Activated CD4-positive, CD25-positive, alpha-beta regulatory T cell treated with anti-CD3 and anti-CD28 coated beads, Interleukin-2, amount 50 U/mL, for 24 hours (primary cell): ENCODE results near the gene XRCC3.
A peak's percentile ranks its signal among the peaks of the same experiment; 100 is the strongest.

Experiments
- ATAC-seq, 2 donors: fragments of 150-1000 bp; cut with Tn5 transposase; one replicate each; pipeline ENCODE4 v1.10.0; 2021; ENCODE audit warnings: mild to moderate bottlenecking in 1 of 2, moderate library complexity in 1 of 2

The XRCC3 gene

DNA sequence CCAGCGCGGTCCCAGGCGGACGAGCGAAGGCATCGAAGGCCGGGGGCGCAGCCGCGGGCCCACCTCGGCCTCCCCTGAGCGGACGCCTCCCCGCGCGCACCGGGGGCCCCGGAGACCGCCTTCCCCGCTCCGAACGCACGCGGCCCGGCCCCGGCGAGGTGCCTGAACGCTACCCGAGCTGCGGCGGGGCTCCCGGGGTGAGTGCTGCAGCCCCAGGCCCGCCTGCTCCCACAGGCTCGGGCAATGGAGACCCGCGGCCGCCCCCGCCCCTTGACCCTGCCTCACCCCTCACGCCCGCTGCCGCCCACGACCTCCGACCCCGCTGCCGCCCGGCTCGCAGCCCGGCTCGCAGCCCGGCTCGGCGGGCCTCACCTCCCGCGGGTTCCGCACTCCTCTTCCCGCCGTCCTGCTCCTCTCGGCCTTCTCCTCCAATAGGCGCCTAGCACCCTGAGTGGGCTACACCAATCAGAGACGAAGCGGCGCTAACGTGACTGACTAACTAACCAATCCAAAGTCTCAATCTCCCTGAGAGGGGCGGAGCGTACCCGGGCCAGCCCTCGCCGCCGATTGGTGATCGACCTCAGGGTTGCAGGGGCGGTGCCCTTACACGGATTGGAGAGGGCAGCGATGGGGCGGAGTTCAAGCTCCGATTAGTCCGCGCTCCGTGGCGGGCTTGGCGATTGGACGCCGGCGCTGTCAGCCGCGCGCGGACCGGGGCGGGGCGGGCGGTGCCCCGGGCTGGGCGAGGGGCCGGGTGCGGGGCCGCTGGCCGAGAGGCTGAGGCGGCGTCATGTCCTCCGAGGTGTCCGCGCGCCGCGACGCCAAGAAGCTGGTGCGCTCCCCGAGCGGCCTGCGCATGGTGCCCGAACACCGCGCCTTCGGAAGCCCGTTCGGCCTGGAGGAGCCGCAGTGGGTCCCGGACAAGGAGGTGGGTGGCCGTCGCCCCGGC, at the start of gene XRCC3, which contains the start of gene ZFYVE21:
TSS of gene XRCC3 (minus strand) at position 400 of the 949 bp plus-strand sequence. CDS start 4,364 bp downstream, outside the sequence.
TSS of gene ZFYVE21 (plus strand) at position 759 of the 949 bp plus-strand sequence. CDS start at position 791, 32 bp downstream.
- ATAC-seq: peak; percentile 96

DNA sequence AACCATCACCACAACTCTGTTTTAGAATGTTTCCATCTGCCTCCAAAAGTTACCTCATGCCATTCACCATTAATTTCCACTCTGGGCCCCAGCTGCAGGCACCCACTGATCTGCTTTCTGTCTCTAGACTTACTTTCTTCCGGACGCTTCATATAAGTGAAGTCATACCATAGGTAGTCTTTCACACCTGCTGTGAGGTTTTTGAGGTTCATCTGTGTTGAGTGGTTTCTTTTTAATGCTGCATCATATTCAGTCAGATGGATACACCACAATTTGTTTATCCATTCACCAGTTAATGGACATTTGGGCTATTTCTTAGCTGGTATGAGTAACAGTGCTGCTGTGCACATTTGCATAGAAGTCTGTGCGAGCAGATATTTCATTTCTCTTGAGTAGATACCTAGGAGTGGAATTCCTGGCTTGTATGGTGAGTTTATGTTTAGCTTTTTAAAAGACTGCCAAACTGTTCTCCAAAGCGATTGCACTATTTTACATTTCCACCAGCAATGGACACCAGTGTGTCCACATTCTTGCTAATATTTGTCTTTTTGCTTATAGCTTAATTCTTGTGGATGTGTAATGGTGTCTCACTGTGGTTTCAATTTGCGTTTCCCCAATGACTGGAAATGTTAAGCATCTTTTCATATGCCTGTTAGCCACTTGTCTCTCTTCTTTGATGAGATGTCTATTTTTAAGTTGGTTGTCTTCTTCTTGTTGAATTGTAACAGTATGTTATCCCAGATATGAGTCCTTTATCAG, 48.7 kb upstream of the XRCC3 start:
- peak in 1 of 2 donors; percentile 20 for ATAC-seq

DNA sequence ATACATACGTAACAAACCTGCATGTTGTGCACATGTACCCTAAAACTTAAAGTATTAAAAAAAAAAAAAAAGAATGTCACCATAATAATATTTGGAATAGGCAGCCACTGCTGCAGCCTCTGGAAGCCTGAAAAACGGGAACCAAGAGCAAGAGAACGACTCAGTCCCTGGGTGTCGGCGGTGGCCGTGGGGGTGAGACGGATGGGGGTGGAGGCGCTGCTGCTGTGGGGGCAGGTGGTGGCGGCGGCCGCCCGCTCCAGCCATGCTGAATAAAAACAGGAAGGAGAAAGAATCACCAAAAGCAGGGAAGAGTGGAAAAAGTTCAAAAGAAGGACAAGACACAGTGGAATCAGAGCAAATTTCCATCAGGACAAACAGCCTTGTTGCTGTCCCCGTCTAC, 47.3 kb upstream of the XRCC3 start:
- ATAC-seq: no peak

DNA sequence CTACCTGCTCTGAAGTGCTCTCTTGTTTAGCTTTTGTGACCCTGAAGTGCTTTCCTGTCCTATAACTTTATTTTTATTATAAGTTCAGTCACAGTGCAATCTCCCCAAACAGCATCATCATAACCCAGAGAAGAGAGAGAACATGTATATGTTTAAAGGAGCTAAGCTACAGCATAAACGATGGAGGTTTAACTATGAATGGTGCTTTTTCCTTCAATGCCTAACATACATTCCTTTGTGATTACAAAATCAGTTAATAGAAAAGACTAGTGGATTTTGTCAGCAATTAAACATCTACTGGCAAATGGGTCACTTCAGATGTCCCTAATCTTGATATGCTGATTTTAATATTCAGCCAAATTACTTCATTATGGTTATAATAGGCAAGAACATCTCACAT, 46.8 kb upstream of the XRCC3 start:
- ATAC-seq: no peak

DNA sequence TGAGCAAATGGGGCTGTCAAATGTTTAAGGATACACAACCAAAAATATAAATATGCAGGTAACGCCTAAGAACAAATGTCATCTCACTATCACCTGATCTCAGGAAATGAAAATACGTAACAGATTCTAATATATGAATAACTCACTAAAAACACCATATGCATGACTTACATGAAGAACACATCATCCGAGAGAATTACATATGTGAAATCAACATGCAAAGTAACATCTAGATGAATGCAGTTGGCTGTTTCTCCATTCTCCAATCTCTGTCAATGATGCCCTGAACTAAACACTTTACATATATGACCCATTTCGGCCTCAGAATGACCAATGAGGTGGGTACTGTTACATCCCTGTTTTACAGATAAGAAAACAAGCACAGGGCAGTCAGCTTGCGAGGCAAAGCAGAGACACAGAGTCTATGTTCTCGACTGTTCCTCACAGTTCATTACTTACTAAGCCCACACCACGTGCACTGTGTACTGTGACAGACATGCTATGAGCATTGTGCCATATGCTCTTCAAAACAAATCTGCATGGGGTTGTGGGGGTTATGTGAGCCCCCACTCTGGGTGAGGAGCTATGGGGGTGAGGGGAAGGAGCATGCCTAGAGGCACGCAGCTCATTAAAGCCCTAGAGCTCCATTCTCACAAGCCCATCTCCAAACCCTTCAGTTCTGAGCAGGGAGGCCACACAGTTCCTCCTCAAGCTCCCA, 43.0 kb upstream of the XRCC3 start:
- ATAC-seq: no peak

DNA sequence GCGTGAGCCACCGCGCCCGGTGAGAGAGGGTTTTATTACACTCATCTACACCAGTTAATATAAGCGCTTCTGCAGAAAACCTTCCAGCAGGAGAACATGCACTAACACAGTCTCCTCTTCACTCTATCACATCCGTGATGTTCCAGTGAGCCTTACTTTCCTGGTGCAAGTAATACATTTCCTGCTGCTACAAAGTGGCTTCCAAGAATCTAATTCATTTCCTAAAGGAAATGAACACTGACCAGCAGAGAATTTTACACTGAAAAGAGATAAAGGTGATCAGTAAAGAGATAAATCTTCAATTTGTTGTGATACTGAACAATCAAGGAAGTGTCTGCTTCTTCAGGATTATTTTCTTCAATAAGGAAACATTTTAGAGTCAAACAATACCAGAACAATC, 39.8 kb upstream of the XRCC3 start:
- no peak for ATAC-seq

DNA sequence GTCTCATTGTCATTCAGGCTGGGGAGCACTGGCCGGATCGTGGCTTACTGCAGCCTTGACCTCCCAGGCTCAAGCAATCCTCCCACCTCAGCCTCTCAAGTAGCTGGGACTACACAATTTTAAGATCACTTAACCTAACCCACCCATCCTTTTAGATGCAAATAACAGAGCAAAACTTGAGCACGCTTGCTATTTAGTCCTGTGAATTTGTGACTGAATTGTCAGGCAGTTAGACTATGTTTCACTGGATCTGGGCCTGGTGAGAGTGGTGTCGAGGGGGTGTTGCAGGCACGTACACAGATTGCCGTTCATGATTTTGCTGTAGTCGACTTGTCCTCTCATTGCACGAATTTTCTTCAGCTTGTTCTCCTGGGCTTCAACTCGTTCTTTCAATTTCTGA, 38.5 kb upstream of the XRCC3 start:
- ATAC-seq: no peak

DNA sequence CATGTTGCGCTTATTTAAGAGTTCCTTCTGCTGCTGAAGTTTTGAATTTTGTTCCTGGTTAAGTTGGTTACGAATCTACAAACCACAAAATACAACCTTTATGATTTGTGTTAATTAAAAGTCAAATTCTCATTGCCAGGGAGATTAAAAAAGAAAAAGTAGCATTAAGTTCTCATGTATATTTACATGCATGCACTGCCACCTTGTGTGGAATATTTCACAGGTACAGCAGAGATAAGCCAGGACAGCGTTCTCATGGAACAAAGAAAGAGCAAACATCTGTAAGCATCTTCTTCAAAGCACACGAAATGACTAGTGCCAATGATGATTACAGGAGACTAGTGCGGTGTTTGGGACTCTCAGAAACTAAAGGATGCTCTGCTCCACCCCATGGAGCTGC, 34.6 kb upstream of the XRCC3 start:
- ATAC-seq: no peak

DNA sequence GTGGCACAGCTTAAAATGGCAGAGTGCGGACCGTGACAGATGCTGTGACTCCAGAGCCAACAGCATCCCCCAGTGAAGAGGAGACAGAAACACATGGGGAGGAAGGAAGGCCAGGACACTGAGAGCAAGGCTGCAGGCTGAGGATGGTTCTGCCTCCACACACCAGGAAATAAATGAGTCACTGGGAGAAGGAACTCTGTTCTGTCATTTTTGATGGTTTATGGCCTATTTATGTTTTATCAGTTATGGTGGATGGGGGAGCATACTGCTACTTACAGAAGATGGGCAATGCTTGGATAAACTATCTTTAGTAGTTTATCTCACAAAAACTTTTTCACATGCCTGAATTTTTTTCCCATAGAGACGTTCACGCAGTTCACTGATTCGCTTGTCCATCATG, 34.2 kb upstream of the XRCC3 start:
- ATAC-seq: no peak

DNA sequence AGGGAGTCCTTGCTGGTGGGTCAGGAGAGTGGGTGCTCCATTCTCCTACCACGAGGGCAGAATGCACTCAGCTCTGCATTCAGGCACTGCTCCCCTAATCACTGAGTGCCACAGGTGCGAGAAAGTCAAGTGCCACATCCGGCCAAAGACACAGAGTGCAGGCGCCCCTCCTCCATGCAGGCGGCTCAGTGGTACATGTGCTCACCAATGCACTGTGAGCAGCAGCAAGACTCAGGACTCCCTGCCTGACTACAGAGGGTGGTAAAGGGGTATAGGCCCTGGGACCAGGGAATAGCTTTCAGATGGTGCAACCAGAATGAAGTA, 33.2 kb upstream of the XRCC3 start:
- peak; percentile 86 to 90 for ATAC-seq

DNA sequence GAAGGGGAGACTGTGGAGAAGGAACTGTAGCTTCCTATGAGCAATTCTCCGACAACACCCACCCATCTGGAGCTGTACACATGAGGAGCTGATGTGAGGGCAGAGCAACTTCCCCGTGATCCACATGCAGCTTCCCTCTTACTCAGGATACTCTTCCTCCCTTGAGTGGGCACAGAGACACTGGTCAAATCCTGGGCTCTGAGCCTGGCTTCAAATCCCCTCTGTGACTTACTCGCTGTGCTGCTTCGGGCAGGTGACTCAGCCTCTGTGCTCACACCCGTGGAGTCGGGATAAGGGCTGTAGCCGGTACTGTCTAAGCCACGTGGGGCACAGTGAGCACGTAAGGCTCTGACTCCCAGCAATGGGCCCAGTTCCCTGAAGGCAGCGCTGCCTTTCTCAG, 31.4 kb upstream of the XRCC3 start:
- ATAC-seq: no peak

DNA sequence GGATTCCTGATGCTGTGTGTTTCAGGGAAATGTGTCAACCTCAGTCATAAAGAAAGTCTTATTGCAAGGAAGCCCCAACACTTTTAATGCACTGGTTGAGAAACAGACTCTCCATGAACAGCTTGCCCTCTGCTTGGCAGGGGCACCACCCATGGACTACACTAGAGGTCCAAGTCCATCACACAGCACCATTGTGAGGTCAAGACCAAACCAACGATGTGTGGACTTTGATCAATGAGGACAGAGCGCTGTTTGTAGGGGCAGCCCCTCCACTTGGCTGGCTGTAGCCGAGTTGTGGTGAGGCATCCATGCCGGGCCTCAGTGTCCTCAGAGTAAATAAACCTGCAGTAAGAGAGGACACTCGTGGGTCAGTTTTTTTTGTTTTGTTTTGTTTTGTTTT, 30.2 kb upstream of the XRCC3 start:
- no peak for ATAC-seq

DNA sequence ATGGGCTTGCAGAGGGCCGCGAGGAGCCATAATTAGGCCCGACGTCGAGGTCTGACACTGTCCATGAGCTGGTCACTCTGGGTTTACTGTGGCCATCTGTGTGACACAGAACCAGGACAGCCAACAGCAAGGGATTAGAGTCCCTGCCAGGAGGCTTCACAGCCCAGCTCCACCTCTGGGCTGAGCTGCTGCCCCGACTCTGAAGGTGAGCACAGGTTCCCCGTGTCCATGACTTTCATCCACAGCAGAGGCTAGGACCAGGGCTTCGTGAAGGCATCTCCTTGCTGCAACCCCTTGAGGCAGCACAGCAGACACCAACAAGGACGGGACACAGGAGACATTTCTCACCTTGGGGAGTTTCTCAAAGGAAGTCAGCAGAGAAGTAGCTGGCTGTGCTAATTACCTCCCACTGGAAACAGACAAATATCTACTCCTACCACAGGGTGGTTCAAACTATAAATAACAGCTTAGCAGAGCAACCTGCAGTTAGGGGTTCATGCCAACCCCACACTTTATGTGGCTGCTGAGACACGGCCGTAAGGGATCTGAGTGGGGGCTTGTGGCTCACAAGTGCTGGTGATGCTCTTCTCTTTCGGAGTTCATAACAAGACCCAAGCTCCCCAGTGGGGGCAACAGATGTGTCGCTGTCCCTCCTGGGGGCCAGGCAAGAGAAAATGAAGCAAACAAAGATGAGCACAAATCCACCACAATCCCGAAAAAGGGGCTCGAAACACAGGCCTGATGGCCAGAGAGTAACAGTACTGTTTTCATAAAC, 29.6 kb upstream of the XRCC3 start:
- ATAC-seq: no peak

DNA sequence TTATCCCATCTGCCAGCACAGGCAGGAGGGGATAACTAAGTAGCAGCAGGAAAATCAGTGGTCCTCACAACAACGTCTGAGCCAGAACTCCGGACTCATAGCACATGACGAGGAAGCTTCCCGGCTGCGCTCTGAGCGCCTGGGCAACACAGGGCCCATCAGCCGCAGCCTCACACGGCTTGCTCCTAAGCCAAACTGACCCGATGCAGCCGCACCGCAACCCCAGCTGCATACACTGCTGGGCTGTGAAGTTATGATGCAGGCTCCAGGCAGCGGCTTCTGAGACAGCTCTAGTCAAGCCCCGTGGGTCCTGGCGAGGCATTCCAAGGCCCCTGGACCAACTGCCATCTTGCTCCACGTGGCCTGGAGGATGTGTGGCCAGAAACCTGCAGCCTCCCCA, 28.4 kb upstream of the XRCC3 start:
- ATAC-seq: no peak

DNA sequence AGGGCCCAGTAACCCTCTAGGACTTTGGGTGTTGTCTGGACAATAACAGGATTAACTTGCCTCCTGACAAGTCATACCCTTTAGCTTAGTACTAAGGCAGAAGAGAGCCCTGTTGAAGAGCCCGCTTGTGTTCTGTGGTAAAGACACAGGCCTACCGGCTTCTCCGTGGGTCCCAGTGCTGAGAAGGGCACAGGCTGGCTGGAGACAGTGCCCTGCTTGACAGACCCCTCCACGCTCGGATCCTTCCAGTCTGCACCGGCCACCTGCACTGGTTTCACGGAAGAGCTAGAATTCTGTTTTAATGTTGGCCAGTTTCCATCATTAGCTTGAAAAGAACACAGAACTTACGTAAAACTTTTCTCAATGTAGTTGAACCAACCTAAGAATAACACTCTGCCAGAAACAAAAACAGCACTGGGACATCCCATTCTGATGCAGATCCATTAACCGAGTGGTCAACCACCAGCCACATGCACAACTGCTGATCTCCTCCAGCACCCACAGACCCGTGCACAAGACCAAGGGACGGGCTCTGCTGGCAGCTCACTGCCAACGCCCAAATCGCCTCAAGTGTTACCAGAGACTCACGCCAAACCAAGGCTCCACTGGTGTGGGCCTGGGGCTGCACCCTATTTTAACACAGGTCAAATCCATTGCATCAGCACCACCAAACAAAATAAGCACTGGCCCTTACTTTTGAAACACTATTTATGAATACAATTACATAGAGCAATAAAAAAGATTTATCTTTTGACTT, 27.4 kb upstream of the XRCC3 start:
- ATAC-seq: no peak

DNA sequence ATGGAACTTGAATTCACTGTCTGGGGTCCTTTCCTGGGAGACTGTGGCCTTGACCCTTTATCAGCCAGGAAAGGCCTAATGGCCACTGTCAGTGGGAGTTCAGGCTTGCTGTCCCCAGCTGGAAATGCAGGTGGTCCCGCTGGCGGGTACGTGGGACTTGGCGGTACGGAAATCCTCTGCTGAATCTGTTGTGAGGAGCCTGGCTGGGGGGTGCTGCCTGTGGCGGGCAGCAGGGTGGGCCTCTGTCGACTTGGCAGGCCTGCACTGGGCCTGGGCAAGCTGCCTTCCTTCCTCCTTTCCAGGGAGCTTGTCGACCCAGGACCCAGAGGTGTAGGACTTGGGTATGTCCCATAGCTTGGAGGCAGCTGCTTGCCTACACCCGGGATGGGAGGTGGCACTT, 26.6 kb upstream of the XRCC3 start:
- no peak for ATAC-seq

DNA sequence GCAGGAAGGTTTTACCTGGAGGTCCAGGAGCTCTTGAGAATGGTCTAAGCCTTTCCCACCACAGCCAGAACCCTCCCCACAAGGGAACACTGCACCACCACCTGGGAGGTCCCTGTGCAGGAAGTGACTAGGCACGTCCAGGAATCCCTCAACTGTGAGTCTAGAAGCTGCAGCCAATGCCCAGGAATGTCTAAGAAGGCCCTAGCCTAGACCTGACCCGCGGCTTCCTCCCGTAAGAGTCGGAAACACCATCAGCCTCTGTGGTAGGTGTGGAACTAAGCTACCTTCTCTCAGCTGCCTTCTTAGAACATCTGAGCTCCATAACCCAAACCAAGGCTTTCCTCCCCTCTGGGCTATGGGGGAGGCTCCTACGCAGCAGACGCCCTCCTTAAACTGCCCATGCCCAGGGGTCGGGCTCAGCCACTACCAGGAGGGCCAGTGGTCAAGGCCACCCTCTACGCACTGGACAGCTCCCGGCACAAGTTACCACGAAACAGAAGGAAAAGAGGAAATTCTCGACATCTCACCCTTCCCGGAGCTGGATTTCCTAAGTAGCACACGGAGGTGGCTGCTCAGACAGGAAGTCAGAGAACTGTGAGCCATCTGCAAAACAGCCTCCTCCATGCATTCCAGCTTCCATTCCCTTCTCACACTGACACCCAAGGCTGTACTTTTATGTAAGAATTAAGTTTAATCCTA, 25.9 kb upstream of the XRCC3 start:
- no peak for ATAC-seq

DNA sequence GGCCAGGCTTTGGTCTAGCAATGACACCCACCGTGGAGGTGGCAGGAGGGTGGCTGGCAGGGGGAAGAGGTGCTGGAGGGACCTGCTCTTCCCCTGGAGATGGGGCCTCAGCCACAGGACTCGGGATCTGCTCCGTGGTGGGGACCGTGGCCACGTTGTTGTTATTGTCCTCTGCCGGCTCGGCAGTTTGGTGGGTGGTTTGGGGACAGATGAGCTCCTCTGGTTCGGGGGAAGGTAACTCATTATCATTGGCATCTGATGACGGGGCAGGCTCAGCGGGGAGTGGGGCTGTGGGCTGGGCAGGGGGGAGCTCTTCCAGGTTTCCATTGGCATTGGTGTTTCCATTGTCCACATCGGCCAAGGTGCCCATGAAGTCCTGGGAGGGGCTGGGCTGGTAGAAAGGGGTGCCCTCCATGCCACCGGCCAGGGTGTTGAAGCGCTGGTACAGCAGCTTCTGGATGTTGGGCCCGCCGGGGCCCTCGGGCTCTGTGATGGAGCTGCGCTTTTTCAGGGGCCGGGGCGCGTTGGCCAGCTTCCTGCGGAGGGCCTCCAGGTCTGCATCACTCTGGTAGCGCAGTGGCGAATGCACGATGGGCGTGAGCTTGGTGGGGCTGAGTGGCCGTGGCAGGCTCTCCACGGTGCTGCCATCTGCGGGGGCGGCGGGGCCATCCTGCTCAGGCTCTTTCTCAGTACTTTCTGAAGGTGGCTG, 24.7 kb upstream of the XRCC3 start:
- ATAC-seq: no peak

DNA sequence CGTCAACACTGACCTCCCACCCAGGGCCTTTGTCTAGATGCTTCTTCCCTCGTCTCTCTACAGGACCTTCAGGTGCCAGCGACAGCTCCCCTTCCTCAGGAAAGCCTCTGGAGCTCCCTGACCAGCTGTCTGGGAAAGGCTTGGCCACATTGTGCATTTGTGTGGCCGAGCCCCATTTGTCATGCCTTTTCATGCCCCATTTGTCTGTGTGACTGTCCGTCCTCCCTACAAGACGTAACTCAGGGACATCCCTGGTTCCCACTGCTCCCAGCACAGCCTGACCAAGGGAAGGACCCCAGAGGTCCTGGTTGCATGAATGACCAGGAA, 24.2 kb upstream of the XRCC3 start:
- ATAC-seq: no peak

DNA sequence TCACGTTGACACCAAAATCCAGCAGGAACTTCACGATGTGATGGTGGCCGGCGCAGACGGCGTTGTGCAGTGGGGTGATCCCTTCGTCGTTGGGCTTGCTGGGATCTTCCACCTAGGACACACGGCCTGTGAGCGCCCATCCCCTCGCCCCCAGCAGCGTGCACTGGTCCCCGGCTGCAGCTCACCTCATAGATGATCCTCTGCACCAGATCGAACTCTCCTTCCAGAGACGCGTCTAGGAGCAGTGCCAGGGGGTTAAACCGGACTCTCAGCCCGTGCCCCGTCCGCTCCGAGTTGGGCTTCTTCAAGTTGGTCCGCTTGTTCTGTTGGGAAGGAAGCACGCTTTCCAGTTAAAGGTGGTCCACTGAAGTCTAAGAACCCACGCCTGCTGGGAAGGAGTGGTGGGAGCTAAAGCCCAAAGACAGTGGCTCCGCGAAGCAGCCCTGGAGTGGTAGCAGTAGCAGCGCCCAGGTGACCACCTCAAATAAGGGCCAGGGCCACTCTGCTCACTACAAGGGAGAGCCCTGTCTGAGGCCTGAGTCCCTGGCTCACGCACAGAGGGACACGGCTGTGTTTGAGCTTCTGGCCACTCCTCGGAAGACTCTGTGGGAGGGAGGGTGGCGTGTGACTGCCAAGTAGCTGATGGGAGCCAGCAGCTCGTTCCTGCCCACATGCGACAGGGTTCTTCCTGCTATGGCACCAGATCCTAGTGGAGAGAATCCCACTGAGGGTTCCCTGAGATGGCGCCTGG, 23.6 kb upstream of the XRCC3 start:
- no peak for ATAC-seq
